Right atrium auricular region (tissue), 2 donors: Measurements from ENCODE around the gene PRAMEF26. TPM values are rescaled to one million over a fixed set of nuclear protein-coding genes. Genes with fewer than 3 reads are reported as not detected.
"Not testable (repeated sequence)": the region's sequence is repeated elsewhere in the genome, so short reads cannot be mapped to it uniquely, and the experiment has no call there.

Experiments
- DNase-seq: peaks from one replicate; pipeline ENCODE4 v3.0.0-alpha.2; 2019; ENCODE audit warnings: low spot score
- H3K27ac ChIP-seq, 2 donors: fragments of 200-600 bp; sonication (generic); 1 replicate in 1 of 2; 2 replicates in 1 of 2; pipeline ENCODE4 v1.5.1; 2016 to 2019
- H3K27me3 ChIP-seq, 2 donors: fragments of 200-600 bp; sonication (generic); one replicate each; pipeline versions ENCODE4 v1.5.1 to v1.6.0; 2017 to 2019
- H3K36me3 ChIP-seq: fragments of 200-600 bp; sonication (generic); one replicate; pipeline ENCODE4 v1.5.1; 2016
- H3K4me1 ChIP-seq, 2 donors: fragments of 200-600 bp; sonication (generic); one replicate each; pipeline versions ENCODE4 v1.5.1 to v1.6.0; 2017 to 2019
- H3K4me3 ChIP-seq, 2 donors: fragments of 200-600 bp; sonication (generic); 1 replicate in 1 of 2; 2 replicates in 1 of 2; pipeline ENCODE4 v1.5.1; 2017 to 2019; ENCODE audit warnings: mild to moderate bottlenecking in 1 of 2, moderate library complexity in 1 of 2
- H3K9me3 ChIP-seq, 2 donors: fragments of 200-600 bp; sonication (generic); one replicate each; pipeline ENCODE4 v1.5.1; 2019
- total RNA-seq, 2 donors: library from RNA; depleted of rRNA; stranded (reverse); fragments of >200 nt; gene quantifications; one replicate each; pipeline ENCODE4 v1.1.0, GENCODE V29; 2016

Gene PRAMEF26
- total RNA-seq: not detected

DNA sequence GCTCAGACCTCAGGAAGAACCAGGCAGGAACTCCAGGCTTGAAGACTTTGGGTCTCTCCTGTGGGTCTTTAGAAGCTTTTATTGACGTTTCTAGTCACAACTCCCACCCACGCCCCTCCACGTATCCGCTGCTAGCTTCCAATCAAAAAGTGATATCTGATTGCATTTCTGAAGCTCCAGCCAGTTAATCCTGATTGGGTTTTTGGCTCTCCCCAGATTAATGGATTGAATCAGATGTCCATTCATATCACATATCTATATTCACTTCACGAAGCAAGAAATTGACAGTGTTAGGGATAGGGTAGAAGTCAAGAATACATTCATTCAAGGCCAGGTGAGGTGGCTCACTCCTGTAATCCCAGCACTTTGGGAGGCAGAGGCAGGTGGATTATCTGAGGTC lies at the start of gene PRAMEF26:
TSS of gene PRAMEF26 (minus strand) at position 101 of the 400 bp plus-strand sequence. CDS start 2,914 bp downstream, outside the sequence.
- not testable (repeated sequence) for DNase-seq, H3K4me1 ChIP-seq, H3K27ac ChIP-seq, H3K27me3 ChIP-seq, H3K36me3 ChIP-seq, H3K9me3 ChIP-seq, H3K4me3 ChIP-seq

- not testable (repeated sequence) for H3K4me1 ChIP-seq, H3K9me3 ChIP-seq, H3K36me3 ChIP-seq, H3K27ac ChIP-seq, H3K4me3 ChIP-seq, DNase-seq, H3K27me3 ChIP-seq
These were observed 45.5 kb upstream of the PRAMEF26 start, which contains the start of gene PRAMEF13 for GRCh38 chr1:13201309-13201708. TSS of gene PRAMEF13 (minus strand) at chr1:13201409. CDS start at chr1:13199589, 1,820 bp downstream.

DNA sequence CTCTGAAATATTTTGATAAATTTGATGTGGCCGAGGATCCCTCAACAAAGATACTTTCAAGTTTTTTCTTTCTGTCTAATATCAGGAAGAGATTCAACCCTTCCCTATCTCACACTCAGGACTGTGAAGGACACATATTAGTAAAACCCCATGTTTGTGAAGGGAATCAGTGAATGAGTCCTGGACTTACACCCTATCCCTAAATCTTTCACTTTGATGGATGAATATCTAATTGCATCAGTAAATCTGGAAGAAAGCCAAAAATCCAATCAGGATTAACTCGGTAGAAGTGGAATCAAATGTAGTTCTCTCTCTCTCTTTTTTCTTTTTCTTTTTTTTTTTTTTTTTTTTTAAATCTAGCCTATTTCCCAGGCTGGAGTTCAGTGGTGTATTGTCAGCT lies 15.7 kb upstream of the PRAMEF26 start, which contains the start of gene PRAMEF9:
TSS of gene PRAMEF9 (plus strand) at position 301 of the 400 bp plus-strand sequence. CDS start 3,433 bp downstream, outside the sequence.
- not testable (repeated sequence) for DNase-seq, H3K27ac ChIP-seq

GRCh38 chr1:13165531-13165930 lies 9.7 kb upstream of the PRAMEF26 start, which contains the start of gene HNRNPCL4:
TSS of gene HNRNPCL4 (minus strand) at chr1:13165631. CDS start at chr1:13165467, 164 bp downstream.
- not testable (repeated sequence) for H3K27me3 ChIP-seq, DNase-seq, H3K4me3 ChIP-seq

More for the DNA sequence above, 15.7 kb upstream of the PRAMEF26 start, which contains the start of gene PRAMEF9:
- H3K4me3 ChIP-seq, H3K36me3 ChIP-seq, H3K4me1 ChIP-seq, H3K27me3 ChIP-seq, H3K9me3 ChIP-seq: not testable (repeated sequence)

DNA sequence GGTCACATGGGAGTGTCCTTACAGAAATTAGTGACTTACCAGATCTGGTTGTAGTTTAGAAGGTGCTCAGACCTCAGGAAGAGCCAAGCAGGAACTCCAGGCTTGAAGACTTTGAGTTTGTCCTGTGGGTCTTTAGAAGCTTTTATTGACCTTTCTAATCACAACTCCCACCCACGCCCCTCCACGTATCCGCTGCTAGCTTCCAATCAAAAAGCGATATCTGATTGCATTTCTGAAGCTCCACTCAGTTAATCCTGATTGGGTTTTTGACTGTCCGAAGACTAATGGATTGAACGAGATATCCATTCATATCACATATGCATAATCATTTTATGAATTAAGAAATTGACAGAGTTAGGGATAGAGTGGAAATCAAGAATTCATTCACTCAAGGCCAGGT lies 39.1 kb downstream of the PRAMEF26 start, which contains the start of gene HNRNPCL2:
TSS of gene HNRNPCL2 (minus strand) at position 101 of the 400 bp plus-strand sequence. CDS start 454 bp downstream, outside the sequence.
- not testable (repeated sequence) for DNase-seq, H3K27ac ChIP-seq, H3K4me1 ChIP-seq, H3K36me3 ChIP-seq, H3K9me3 ChIP-seq, H3K27me3 ChIP-seq, H3K4me3 ChIP-seq

More at GRCh38 chr1:13165531-13165930, 9.7 kb upstream of the PRAMEF26 start, which contains the start of gene HNRNPCL4:
- not testable (repeated sequence) for H3K27ac ChIP-seq, H3K4me1 ChIP-seq, H3K9me3 ChIP-seq, H3K36me3 ChIP-seq

Other genes starting within 250 kb of the PRAMEF26 start
- not detected for gene PRAMEF7, start 239.4 kb downstream of the PRAMEF26 start, total RNA-seq
- not detected for gene PRAMEF6, start 208.4 kb downstream of the PRAMEF26 start, total RNA-seq
- not detected for gene PRAMEF27, start 99.4 kb downstream of the PRAMEF26 start, total RNA-seq
- gene HNRNPCL3, start 95.2 kb downstream of the PRAMEF26 start, total RNA-seq: not detected
- gene PRAMEF25, start 85.2 kb downstream of the PRAMEF26 start, total RNA-seq: not detected
- gene HNRNPCL2, start 39.2 kb downstream of the PRAMEF26 start, total RNA-seq: not detected
- gene HNRNPCL4, start 9.6 kb upstream of the PRAMEF26 start, total RNA-seq: not detected
- gene PRAMEF9, start 15.8 kb upstream of the PRAMEF26 start, total RNA-seq: not detected
- gene PRAMEF13, start 45.4 kb upstream of the PRAMEF26 start, total RNA-seq: not detected
- gene PRAMEF18, start 70.1 kb upstream of the PRAMEF26 start, total RNA-seq: not detected
- gene PRAMEF5, start 98.2 kb upstream of the PRAMEF26 start, total RNA-seq: not detected
- not detected for gene PRAMEF8, start 129.1 kb upstream of the PRAMEF26 start, total RNA-seq
- gene PRAMEF33, start 147.5 kb upstream of the PRAMEF26 start, total RNA-seq: not detected
- not detected for gene PRAMEF15, start 159.6 kb upstream of the PRAMEF26 start, total RNA-seq
- not detected for gene PRAMEF14, start 191.1 kb upstream of the PRAMEF26 start, total RNA-seq
- gene PRAMEF19, start 215.9 kb upstream of the PRAMEF26 start, total RNA-seq: not detected
- gene PRAMEF17, start 233.6 kb upstream of the PRAMEF26 start, total RNA-seq: not detected